Measurements from ENCODE around the gene COL5A1.

Gene COL5A1

DNA sequence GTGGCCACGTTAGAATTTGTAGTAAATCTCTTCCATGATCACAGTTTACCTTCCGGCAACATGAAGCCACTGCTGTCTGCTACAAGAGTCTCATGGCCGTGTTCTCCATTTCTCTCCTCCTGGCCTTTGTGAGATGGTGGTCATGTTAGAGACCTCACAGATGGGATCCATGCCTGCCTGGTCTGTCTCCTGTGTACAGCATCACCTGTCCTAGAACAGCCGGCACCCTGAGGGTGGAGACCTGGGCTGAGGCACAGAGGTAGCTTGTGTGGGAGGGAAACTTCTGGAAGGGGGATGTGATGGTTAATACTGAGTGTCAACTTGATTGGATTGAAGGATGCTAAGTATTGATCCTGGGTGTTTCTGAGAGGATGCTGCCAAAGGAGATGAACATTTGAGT, 235.9 kb downstream of the COL5A1 start:
- Histone ChIP-seq H3K4me1 (ENCODE audit: insufficient read depth, insufficient read length) (peaks cover 6% of the 10 kb centered on the region), H3K9ac (ENCODE audit: insufficient read length, low read depth) (no peak overlapping the region), H3K36me3 (ENCODE audit: insufficient read depth, insufficient read length, low read length) (no peaks in the 10 kb centered on the region), H3K9me3 (ENCODE audit: insufficient read depth, low read length) (peaks cover 11% of the 10 kb centered on the region; the same call in 1 of the 2 replicates), H3K4me3 (ENCODE audit: insufficient read length, low read depth) (no peak overlapping the region), H3K27me3 (ENCODE audit: insufficient read depth, insufficient read length) (no peaks in the 10 kb centered on the region)
- DNase-seq (ENCODE audit: low read depth, low spot score) = no peak
- TF ChIP-seq YY1 (IDR thresholded peaks at IDR 0.05; ENCODE audit: insufficient read depth, insufficient read length) (no peak), ZNF274 (IDR thresholded peaks at IDR 0.05; ENCODE audit: low read depth, low read length) (no peak), SUZ12 (IDR thresholded peaks at IDR 0.05; ENCODE audit: extremely low read depth, insufficient read depth, insufficient read length) (no peak)

DNA sequence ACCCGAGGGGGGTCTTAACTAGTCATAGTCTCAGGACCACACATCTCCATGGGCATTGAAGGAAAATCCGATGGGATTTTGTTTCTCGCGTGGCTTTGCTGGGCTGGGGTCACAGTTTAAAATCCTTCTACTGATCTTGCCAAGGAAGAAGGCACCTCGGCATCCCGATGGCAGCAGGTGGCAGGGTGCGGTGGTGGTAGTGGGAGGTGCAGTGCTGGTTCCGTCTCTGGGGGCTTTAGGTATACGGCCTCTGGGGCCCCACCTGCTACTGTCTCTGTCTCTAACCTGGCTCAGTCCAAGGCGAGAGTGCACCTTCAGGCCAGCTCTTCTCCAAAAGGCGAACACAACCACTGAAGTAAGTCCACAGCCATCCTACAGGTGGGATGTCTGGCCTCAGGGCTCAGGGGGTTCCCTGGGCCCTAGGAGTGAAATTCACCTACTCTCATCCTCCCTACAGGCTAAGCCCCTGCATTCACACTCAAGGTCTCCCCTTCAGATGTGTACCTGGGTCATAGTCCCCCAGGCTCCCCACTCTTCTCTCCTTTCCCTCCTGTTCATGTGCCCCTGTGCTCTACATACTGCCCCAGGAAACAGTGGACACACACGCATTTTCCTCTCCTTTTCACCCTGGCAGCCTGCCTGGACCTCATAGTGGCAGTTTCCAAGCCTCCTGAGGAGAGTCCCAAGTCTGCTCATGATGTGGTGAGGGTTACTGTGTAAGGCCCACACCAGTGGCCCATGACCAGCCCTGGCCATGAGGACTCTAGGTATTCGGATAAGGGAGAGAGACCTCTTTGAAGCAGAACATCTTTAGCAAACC, 238.3 kb downstream of the COL5A1 start:
- Histone ChIP-seq H3K9ac (ENCODE audit: insufficient read length, low read depth) (no peak overlapping the region), H3K27me3 (ENCODE audit: insufficient read depth, insufficient read length) (no peaks in the 10 kb centered on the region), H3K4me3 (ENCODE audit: insufficient read length, low read depth) (no peak overlapping the region), H3K9me3 (ENCODE audit: insufficient read depth, low read length) (no peaks in the 10 kb centered on the region), H3K4me1 (ENCODE audit: insufficient read depth, insufficient read length) (peaks cover 6% of the 10 kb centered on the region), H3K36me3 (ENCODE audit: insufficient read depth, insufficient read length, low read length) (no peaks in the 10 kb centered on the region)
- DNase-seq (ENCODE audit: low read depth, low spot score) = no peak
- TF ChIP-seq YY1 (IDR thresholded peaks at IDR 0.05; ENCODE audit: insufficient read depth, insufficient read length) (no peak), ZNF274 (IDR thresholded peaks at IDR 0.05; ENCODE audit: low read depth, low read length) (no peak), SUZ12 (IDR thresholded peaks at IDR 0.05; ENCODE audit: extremely low read depth, insufficient read depth, insufficient read length) (no peak)

DNA sequence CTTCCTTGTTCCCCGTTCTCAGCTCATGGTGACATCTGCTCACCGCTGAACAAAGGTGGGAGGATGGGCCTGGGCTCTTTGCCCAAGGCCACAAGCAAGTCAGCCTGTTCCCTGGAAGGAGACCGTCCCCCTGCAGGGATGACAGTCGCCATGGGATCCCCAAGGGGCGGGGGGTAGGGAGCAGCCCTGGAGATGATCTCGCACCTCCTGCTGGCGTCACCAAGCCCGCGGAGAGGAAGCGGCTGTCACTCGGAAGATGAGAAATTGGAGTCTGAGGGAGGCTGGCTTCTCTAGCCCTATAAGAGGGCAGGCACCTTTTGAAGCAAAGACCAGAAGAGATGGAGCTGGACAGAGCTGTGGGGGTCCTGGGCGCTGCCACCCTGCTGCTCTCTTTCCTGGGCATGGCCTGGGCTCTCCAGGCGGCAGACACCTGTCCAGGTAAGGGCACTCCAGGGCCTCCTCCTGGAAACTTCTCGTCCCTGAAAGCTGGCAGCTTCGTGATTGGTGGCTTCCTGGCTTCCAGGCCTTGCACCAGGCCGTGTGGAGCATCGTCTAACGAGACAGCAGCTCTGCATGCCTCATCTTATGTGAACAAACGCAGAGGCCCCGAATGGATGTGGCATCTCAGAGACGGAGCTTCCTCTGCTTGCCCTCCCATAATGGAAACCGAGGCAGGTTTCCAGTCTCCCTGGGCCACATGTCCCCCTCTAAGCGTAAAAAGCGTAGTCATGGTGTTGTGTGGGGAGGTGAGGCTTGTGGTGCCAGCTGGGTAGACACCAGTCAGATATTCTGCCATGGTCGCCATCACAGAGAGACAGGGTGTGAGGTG, 239.1 kb downstream of the COL5A1 start, which contains the start of gene FCN2:
Gene FCN2, plus strand, starts transcription at position 327 of the 829 bp plus-strand sequence. Its CDS starts 12 bp downstream, at position 339.
- Histone ChIP-seq H3K36me3 (ENCODE audit: insufficient read depth, insufficient read length, low read length) (no peaks in the 10 kb centered on the region), H3K9me3 (ENCODE audit: insufficient read depth, low read length) (no peaks in the 10 kb centered on the region), H3K27me3 (ENCODE audit: insufficient read depth, insufficient read length) (no peaks in the 10 kb centered on the region), H3K9ac (ENCODE audit: insufficient read length, low read depth) (no peak within 1 kb of the TSS), H3K4me3 (ENCODE audit: insufficient read length, low read depth) (no peak within 1 kb of the TSS), H3K4me1 (ENCODE audit: insufficient read depth, insufficient read length) (peaks cover 6% of the 10 kb centered on the region)
- no peak for DNase-seq (ENCODE audit: low read depth, low spot score)
- no peak for TF ChIP-seq YY1 (IDR thresholded peaks at IDR 0.05; ENCODE audit: insufficient read depth, insufficient read length)
- no peak for TF ChIP-seq SUZ12 (IDR thresholded peaks at IDR 0.05; ENCODE audit: extremely low read depth, insufficient read depth, insufficient read length)
- TF ChIP-seq ZNF274 (IDR thresholded peaks at IDR 0.05; ENCODE audit: low read depth, low read length) = no peak

DNA sequence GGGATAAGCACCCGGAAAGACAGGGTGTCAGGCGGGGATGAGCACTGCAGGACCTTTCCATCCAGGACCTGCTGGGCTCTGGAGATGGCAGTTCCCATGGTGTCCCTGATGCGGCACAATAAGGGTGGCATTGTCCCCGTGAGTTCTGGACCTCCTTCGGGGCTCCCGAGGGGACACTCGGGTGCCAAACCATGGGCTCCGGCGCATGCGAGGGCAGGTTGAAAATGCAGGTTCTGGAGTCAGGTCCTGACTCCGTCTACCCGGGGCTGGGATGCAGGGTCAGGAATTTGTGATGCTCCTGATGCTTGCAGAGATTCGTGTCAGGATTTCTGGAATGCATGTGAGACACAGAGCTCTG, 239.7 kb downstream of the COL5A1 start:
- Histone ChIP-seq H3K9ac (ENCODE audit: insufficient read length, low read depth) (no peak overlapping the region), H3K27me3 (ENCODE audit: insufficient read depth, insufficient read length) (no peaks in the 10 kb centered on the region), H3K9me3 (ENCODE audit: insufficient read depth, low read length) (no peaks in the 10 kb centered on the region), H3K36me3 (ENCODE audit: insufficient read depth, insufficient read length, low read length) (no peaks in the 10 kb centered on the region), H3K4me3 (ENCODE audit: insufficient read length, low read depth) (no peak overlapping the region), H3K4me1 (ENCODE audit: insufficient read depth, insufficient read length) (peaks cover 6% of the 10 kb centered on the region)
- TF ChIP-seq YY1 (IDR thresholded peaks at IDR 0.05; ENCODE audit: insufficient read depth, insufficient read length) (no peak), SUZ12 (IDR thresholded peaks at IDR 0.05; ENCODE audit: extremely low read depth, insufficient read depth, insufficient read length) (no peak), ZNF274 (IDR thresholded peaks at IDR 0.05; ENCODE audit: low read depth, low read length) (no peak)
- no peak for DNase-seq (ENCODE audit: low read depth, low spot score)

DNA sequence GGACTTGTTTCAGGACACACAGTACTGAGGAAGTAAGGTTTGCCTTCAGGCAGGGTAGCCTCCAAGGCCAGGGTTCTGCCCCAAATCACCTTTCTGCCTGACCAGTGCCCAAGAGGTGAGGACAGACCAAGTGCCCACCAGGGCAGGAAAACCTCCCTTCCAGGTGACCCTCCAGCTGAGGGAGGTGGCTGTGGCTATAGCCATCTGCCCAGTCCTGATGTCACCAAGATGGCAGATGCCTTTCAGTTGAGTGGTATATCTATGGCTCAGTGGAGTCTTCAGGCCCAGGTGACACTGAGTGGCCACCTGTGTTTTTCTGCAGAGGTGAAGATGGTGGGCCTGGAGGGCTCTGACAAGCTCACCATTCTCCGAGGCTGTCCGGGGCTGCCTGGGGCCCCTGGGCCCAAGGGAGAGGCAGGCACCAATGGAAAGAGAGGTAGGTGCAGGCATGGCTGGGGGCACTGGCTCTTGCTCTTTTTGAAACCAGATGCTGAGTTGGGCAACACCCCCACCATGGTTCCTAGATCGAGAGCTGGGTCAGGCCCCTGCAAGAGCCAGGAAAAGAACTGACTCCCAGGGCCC, 240.7 kb downstream of the COL5A1 start:
- Histone ChIP-seq H3K4me3 (ENCODE audit: insufficient read length, low read depth) (no peak overlapping the region), H3K36me3 (ENCODE audit: insufficient read depth, insufficient read length, low read length) (no peaks in the 10 kb centered on the region), H3K4me1 (ENCODE audit: insufficient read depth, insufficient read length) (peaks cover 6% of the 10 kb centered on the region), H3K27me3 (ENCODE audit: insufficient read depth, insufficient read length) (no peaks in the 10 kb centered on the region), H3K9ac (ENCODE audit: insufficient read length, low read depth) (no peak overlapping the region), H3K9me3 (ENCODE audit: insufficient read depth, low read length) (no peaks in the 10 kb centered on the region)
- TF ChIP-seq YY1 (IDR thresholded peaks at IDR 0.05; ENCODE audit: insufficient read depth, insufficient read length) = no peak
- no peak for TF ChIP-seq ZNF274 (IDR thresholded peaks at IDR 0.05; ENCODE audit: low read depth, low read length)
- no peak for TF ChIP-seq SUZ12 (IDR thresholded peaks at IDR 0.05; ENCODE audit: extremely low read depth, insufficient read depth, insufficient read length)
- DNase-seq (ENCODE audit: low read depth, low spot score) = no peak

DNA sequence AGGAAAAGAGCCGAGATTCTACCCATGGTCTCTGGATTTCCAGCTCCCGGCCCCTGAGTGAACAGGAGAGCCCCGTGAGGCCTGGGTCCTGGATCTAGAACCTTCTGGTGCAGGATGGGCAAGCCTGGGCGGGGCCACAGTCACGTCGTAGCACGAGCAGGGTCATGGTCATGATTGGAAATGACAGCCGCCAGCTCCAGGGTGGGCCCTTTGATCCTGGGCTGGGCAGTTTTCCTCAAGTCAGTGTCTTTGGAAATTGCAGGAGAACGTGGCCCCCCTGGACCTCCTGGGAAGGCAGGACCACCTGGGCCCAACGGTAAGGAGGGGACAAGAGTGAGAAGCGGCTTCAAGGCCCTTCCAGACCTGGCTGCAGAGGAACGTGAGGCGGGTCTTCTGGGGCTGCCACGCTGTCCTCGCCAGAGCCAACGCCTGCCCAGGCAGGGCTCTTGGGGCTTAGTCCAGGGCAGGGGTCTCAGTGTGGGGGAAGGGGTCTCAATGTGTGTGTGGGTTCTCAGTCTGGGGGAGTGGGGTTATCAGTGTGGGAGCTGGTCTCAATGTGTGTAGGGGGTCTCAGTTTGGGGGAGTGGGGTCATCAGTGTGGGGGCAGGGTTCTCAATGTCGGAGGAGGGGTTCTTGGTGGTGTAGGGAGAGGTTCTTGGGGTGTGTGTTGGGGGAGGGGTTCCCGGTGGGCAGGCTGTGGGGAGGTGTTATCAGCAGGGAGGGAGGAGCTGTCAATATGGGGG, 241.6 kb downstream of the COL5A1 start:
- H3K4me1 ChIP-seq (ENCODE audit: insufficient read depth, insufficient read length) = peaks cover 11% of the 10 kb centered on the region
- no peaks in the 10 kb centered on the region for H3K36me3 ChIP-seq (ENCODE audit: insufficient read depth, insufficient read length, low read length)
- H3K4me3 ChIP-seq (ENCODE audit: insufficient read length, low read depth) = no peak overlapping the region
- no peak for TF ChIP-seq ZNF274 (IDR thresholded peaks at IDR 0.05; ENCODE audit: low read depth, low read length)
- no peaks in the 10 kb centered on the region for H3K9me3 ChIP-seq (ENCODE audit: insufficient read depth, low read length)
- DNase-seq (ENCODE audit: low read depth, low spot score) = no peak
- H3K9ac ChIP-seq (ENCODE audit: insufficient read length, low read depth) = no peak overlapping the region
- no peaks in the 10 kb centered on the region for H3K27me3 ChIP-seq (ENCODE audit: insufficient read depth, insufficient read length)
